NCI-H146 treated with DMSO at 0.1 percent for 48 hours (cell line): ENCODE measurements around the gene CCDC183.
"Not testable (repeated sequence)": the region's sequence is repeated elsewhere in the genome, so short reads cannot be mapped to it uniquely, and the experiment has no call there.

ENCODE experiments used
- DNase-seq: peaks from one replicate; lab custom pipeline; 2025; ENCODE audit not compliant: unreplicated experiment; lab: John Stamatoyannopoulos, UW

CCDC183 gene

DNA sequence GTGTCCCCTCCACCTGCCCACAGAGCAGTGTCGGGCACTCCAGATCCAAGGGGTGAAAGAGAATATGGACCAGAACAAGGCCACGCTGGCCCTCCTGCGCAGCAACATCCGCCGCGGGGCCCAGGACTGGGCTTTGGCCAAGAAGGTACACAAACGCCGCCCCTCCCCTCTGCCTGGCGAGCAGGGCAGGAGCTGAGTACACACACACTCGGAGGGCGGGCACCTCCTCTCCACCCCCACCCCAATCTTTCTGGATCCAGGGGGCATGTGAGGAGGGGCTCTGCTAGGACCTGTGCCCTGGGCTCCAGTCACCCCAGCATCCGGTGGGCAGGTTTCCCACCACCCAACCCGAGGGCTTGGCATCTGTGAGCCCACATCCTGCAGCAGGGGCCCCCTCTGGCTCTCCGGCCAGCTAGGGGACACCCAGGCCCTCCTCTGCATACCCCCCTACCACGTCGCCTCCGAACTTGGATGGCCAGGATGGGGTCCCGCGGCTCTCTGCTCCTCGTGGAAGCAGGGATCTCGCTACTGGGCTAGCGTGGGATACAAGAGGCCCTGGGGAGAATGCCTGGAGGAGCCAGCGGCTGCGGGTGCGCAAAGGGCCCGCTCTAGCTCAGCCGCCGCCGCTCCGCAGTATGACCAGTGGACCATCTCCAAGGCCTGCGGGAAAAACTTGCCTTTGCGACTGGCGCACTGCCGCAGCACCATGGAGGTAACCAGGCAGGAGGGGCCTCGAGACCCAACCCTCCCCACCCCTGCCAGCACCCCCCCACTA is 3.1 kb downstream of the CCDC183 start:
- peak; percentile 59 for DNase-seq

GRCh38 chr9:136799854-136800657 is 3.9 kb downstream of the CCDC183 start:
- DNase-seq, result peak; percentile 86

- DNase-seq, result no peak
Measured at GRCh38 chr9:136802321-136802720, 6.2 kb downstream of the CCDC183 start.

GRCh38 chr9:136803009-136803550 is 6.9 kb downstream of the CCDC183 start:
- not testable (repeated sequence) for DNase-seq

- no peak for DNase-seq
Measured at GRCh38 chr9:136803551-136804508, 7.7 kb downstream of the CCDC183 start.

DNA sequence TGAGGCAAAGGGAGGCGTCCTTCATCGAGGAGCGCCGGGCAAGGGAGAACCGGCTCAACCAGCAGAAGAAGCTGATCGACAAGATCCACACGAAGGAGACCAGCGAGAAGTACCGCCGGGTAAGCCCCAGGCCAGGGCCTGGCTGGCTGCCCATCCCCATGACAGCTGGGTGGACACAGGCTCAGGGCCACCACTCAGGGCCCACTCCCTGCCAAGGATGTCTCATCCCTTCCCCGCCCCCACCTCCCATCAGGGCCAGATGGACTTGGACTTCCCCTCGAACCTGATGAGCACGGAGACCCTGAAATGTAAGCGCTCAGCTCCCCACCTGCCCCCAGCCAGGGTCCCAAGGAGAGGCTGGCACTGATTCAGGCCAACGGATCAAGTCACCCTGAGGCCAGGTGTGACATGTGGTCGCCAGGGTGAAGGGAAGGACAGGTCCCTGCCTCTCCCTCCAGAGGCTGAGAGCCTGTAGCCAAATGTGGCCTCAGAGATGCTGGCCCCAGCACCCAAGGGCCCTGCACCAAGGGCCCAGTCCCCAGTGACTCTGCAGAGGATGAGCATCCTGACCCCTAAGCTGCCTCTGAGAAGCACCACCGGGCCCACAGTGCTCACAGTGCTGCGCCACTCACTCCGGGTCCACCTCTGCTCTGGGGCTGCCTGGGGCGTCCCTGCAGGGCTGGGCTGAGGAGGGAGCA is 8.5 kb downstream of the CCDC183 start:
- DNase-seq, result no peak

- DNase-seq, result no peak
Measured at GRCh38 chr9:136805207-136805740, 9.1 kb downstream of the CCDC183 start.

- DNase-seq, result no peak
Measured at GRCh38 chr9:136806067-136806466, 9.9 kb downstream of the CCDC183 start.

- no peak for DNase-seq
Measured at GRCh38 chr9:136806631-136807201, 10.6 kb downstream of the CCDC183 start.

DNA sequence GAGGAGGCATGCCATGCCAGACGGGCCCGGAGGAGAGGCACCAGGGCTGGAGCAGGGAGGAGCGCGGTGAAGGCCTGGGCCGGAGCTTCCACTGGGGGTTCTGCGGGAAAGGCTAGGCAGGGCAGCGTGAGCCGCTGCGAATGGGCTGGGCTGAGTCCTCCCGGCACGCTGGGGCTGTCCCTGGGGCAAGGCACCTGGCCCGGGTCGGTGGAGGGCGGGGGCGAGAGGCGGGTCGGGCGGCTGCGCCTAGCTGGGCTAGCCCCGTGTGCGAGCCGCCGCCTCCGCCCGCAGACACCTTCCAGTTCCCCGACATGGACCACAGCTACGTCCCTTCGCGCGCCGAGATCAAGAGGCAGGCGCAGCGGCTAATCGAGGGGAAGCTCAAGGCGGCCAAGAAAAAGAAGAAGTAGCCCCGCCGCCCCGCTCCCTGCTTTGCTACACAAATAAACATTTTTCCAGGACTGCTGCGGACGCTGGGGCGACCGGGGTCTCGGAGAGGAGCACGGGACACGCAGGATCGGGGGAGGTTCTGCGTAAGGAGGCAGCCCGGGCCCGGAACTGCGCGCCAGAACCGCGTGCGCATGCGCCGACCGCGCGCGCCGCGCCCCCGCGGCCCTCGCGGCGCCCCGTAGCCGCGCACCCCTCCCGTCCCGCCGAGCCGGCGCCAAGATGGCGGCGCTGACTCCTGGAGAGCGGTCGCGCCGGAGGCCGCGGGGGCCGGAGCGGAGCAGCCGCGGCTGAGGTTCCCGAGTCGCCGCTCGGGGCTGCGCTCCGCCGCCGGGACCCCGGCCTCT is 11.3 kb downstream of the CCDC183 start, which contains the start of gene RABL6:
TSS of gene RABL6 (plus strand) at position 668 of the 794 bp plus-strand sequence. CDS start 249 bp downstream, outside the sequence.
- DNase-seq, result peak; percentile 10

GRCh38 chr9:136808075-136808805 is 12.1 kb downstream of the CCDC183 start:
- peak; percentile 0 for DNase-seq

DNA sequence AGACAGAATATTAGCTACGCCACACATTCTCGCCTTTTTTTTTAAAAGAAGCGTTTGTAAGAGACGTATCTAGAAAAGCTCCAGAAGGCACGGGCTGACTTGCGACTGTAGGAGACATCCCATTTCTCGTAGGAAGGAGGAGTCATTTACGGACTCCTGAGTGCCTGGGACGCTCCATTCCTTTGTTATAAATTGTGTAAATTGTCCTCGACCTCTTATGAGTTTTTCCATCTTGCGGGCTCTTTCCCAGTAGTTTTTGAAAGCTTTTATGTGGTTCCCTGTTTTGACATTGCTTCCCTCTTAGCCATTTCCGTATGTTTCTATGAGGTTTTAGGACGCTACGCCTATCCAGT is 12.6 kb downstream of the CCDC183 start:
- DNase-seq, result no peak

DNA sequence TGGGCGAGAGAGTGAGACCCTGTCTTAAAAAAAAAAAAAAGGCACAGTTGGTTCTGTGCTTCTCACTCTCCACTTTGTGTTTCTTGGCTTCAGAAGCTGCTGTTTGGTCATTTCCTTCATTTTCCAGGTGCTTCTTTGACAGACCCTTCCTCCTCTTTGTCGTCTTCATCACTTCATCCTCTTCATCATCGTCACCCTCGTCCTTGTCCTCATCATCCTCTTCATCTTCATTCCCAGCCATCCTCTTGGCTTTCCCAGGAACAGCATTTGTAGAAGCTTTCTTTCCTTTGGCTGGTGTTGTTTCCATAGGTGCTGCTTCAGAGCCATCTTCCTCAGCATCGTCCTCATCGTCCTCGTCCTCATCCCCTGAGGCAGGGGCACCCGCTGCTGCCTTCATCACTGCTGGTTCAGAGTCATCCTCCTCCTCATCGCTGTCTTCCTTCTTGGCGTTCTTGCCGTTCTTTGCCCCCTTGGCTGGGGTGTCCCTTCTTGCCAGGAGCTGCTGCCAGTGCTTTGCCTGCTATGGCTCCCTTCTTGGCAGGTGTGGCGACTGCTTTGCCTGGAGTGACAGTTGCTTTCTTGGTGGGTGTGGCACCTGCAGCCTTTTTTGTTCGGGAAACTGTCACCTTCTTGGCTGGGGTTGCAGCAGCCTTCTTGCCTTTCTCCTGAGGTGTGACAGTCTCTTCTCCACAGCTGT is 18.7 kb downstream of the CCDC183 start:
- no peak for DNase-seq

DNA sequence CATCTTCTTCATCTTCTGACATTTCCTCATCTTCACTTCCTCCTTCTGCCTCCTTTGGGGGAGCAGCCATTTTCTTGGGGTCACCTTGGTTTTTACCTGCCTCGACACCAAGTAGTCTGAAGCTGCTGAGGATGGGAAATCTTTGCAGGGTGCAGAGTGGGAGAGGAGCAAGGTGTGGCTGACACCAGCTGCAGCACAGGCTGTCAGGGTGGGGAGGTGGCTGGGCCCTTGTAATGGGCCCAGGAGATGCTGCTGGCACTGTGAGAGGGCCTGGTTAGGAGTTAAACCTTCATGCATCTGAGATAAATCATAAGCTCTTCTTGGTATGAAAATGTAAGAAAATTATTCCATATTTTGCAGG is 19.3 kb downstream of the CCDC183 start:
- no peak for DNase-seq

GRCh38 chr9:136820971-136821825 is 25.1 kb downstream of the CCDC183 start:
- no peak for DNase-seq

DNA sequence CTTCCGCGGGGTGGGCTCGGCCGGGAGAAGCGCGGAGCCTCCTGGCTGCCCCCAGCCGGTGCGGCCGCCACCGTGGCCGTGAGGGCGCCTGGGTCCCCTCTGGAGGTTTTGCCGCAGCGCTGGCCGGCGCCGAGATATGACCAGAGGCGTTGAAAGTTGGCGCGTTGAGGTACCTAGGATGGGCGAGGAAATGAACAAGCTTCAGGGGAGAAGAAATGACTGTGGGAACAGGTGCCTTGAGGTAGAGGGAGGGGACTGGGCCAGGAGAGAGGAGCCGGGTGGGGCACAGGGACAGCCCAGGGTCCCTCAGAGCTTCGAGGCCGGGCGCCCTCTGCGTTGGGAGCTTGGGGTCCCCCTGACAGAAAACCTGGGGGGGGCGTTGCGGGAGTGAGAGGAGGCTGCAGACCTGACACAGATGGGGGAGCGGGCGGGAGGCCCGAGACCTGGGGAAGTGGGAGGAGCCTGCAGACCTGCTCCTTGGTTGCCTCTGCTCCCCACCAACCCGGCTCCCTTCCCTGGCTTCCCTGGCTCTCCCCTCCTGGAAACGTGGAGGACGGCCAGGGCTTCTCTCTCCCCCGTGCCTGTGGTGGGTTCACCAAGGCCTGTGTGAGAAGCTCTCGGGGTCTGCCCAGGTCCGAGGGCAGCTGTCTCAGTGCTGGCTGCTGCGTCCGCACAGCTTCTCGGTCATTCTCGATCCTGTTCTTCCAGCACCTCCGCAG is 25.8 kb downstream of the CCDC183 start:
- no peak for DNase-seq
